HG02798 (cell line): ENCODE measurements around the gene USP12.
"Not testable (repeated sequence)": the region's sequence is repeated elsewhere in the genome, so short reads cannot be mapped to it uniquely, and the experiment has no call there.

Source experiments
- ATAC-seq: cut with Tn5 transposase; IDR thresholded peaks from one replicate; pipeline ENCODE4 v1.9.1; 2021; ENCODE audit warnings: mild to moderate bottlenecking; ENCODE audit not compliant: unreplicated experiment, poor library complexity

The USP12 gene

GRCh38 chr13:27126859-27127258 is 44.8 kb downstream of the USP12 start:
- ATAC-seq: no peak

- ATAC-seq: no peak
Measured at GRCh38 chr13:27125357-27126282, 46.0 kb downstream of the USP12 start.

- ATAC-seq: no peak
Measured at GRCh38 chr13:27124571-27124970, 47.0 kb downstream of the USP12 start.

GRCh38 chr13:27123445-27123844 is 48.2 kb downstream of the USP12 start:
- ATAC-seq: not testable (repeated sequence)

- no peak for ATAC-seq
Measured at GRCh38 chr13:27122036-27122435, 49.6 kb downstream of the USP12 start.

- ATAC-seq: no peak
Measured at GRCh38 chr13:27120811-27121210, 50.8 kb downstream of the USP12 start.

GRCh38 chr13:27120011-27120410 is 51.6 kb downstream of the USP12 start:
- no peak for ATAC-seq

GRCh38 chr13:27118428-27119054 is 53.1 kb downstream of the USP12 start:
- ATAC-seq: no peak

GRCh38 chr13:27117952-27118351 is 53.7 kb downstream of the USP12 start:
- ATAC-seq: no peak

GRCh38 chr13:27117158-27117557 is 54.5 kb downstream of the USP12 start:
- no peak for ATAC-seq

- ATAC-seq: no peak
Measured at GRCh38 chr13:27113436-27113835, 58.2 kb downstream of the USP12 start.

GRCh38 chr13:27112006-27112405 is 59.6 kb downstream of the USP12 start:
- ATAC-seq: no peak

GRCh38 chr13:27110056-27110746 is 61.4 kb downstream of the USP12 start:
- no peak for ATAC-seq

- no peak for ATAC-seq
Measured at GRCh38 chr13:27106144-27106543, 65.5 kb downstream of the USP12 start.

GRCh38 chr13:27104606-27105005 is 67.0 kb downstream of the USP12 start:
- ATAC-seq: no peak

- ATAC-seq: no peak
Measured at GRCh38 chr13:27101847-27102246, 69.8 kb downstream of the USP12 start.

GRCh38 chr13:27101289-27101688 is 70.3 kb downstream of the USP12 start:
- no peak for ATAC-seq

GRCh38 chr13:27097691-27098090 is 73.9 kb downstream of the USP12 start:
- no peak for ATAC-seq

- no peak for ATAC-seq
Measured at GRCh38 chr13:27091451-27091850, 80.2 kb downstream of the USP12 start.

GRCh38 chr13:27088619-27089018 is 83.0 kb downstream of the USP12 start:
- no peak for ATAC-seq
